ENCODE measurements around the gene FAM117A.

FAM117A gene

GRCh38 chr17:49748223-49748622 lies 15.7 kb downstream of the FAM117A start:
- no peak for TF ChIP-seq CTCF (IDR thresholded peaks at IDR 0.05; ENCODE audit: low read depth, low read length, missing control alignments)
- DNase-seq (ENCODE audit: low read depth), result no peak
- H3K4me3 ChIP-seq (ENCODE audit: low read depth, low read length), result no peak overlapping the region

- DNase-seq (ENCODE audit: low read depth), result no peak
- H3K4me3 ChIP-seq (ENCODE audit: low read depth, low read length), result no peak overlapping the region; the same call in 1 of the 2 replicates
- no peak for TF ChIP-seq CTCF (IDR thresholded peaks at IDR 0.05; ENCODE audit: low read depth, low read length, missing control alignments)
Observed at GRCh38 chr17:49747632-49748031, 16.3 kb downstream of the FAM117A start.

GRCh38 chr17:49746791-49747490 lies 17.0 kb downstream of the FAM117A start:
- no peak for TF ChIP-seq CTCF (IDR thresholded peaks at IDR 0.05; ENCODE audit: low read depth, low read length, missing control alignments)
- peak; percentile 80 for DNase-seq (ENCODE audit: low read depth)
- peak overlapping the region; percentile 54 for H3K4me3 ChIP-seq (ENCODE audit: low read depth, low read length)

- H3K4me3 ChIP-seq (ENCODE audit: low read depth, low read length), result no peak overlapping the region; the same call in 1 of the 2 replicates
- no peak for TF ChIP-seq CTCF (IDR thresholded peaks at IDR 0.05; ENCODE audit: low read depth, low read length, missing control alignments)
Observed at GRCh38 chr17:49745175-49746139, 18.5 kb downstream of the FAM117A start.

GRCh38 chr17:49742166-49742638 lies 21.7 kb downstream of the FAM117A start:
- TF ChIP-seq CTCF (IDR thresholded peaks at IDR 0.05; ENCODE audit: low read depth, low read length, missing control alignments), result no peak
- DNase-seq (ENCODE audit: low read depth), result no peak
- no peak overlapping the region; the same call in 1 of the 2 replicates for H3K4me3 ChIP-seq (ENCODE audit: low read depth, low read length)

More at GRCh38 chr17:49745175-49746139, 18.5 kb downstream of the FAM117A start:
- DNase-seq (ENCODE audit: low read depth), result no peak

GRCh38 chr17:49741692-49742076 lies 22.2 kb downstream of the FAM117A start:
- peak overlapping the region; percentile 21; the same call in 1 of the 2 replicates for H3K4me3 ChIP-seq (ENCODE audit: low read depth, low read length)
- no peak for TF ChIP-seq CTCF (IDR thresholded peaks at IDR 0.05; ENCODE audit: low read depth, low read length, missing control alignments)
- DNase-seq (ENCODE audit: low read depth), result no peak
